IMR-90 (cell line): Measurements from ENCODE around the gene FUS.

ENCODE experiments used
- CHD1 ChIP-seq: IDR thresholded peaks from 2 replicates; pipeline ENCODE4 v1.6.1; 2012; ENCODE audit warnings: low read depth, low read length, improper control_type of control experiment
- CTCF ChIP-seq: conservative IDR thresholded peaks from 2 replicates; pipeline ENCODE4 v1.5.1; 2012; ENCODE audit warnings: mild to moderate bottlenecking, low read depth, low read length, improper control_type of control experiment
- MAZ ChIP-seq: IDR thresholded peaks from 2 replicates; pipeline ENCODE4 v1.6.1; 2012; ENCODE audit warnings: low read depth, mild to moderate bottlenecking, low read length, improper control_type of control experiment, moderate library complexity, borderline replicate concordance
- POLR2A ChIP-seq: IDR thresholded peaks from 2 replicates; pipeline ENCODE4 v1.6.1; 2012; ENCODE audit warnings: mild to moderate bottlenecking, low read depth, low read length
- RCOR1 ChIP-seq: IDR thresholded peaks from 2 replicates; pipeline ENCODE4 v1.6.1; 2012; ENCODE audit warnings: mild to moderate bottlenecking, low read length, improper control_type of control experiment; ENCODE audit not compliant: insufficient replicate concordance
- RFX5 ChIP-seq: IDR thresholded peaks from 2 replicates; pipeline ENCODE4 v1.8.0; 2012; ENCODE audit warnings: low read depth, mild to moderate bottlenecking, low read length, moderate library complexity
- SMC3 ChIP-seq: fragments of 150-350 bp; IDR thresholded peaks from 2 replicates; pipeline ENCODE4 v1.6.1; 2016; ENCODE audit warnings: low read depth, mild to moderate bottlenecking, antibody characterized with exemption, low read length, moderate library complexity
- USF2 ChIP-seq: fragments of 150-350 bp; IDR thresholded peaks from 2 replicates; pipeline ENCODE4 v1.6.1; 2017; ENCODE audit warnings: mild to moderate bottlenecking, antibody characterized with exemption, low read length, low read depth

GRCh38 chr16:31183432-31184428 is 3.8 kb downstream of the FUS start:
- TF ChIP-seq CTCF (no peak), RFX5 (no peak), RCOR1 (no peak), MAZ (no peak), CHD1 (no peak), USF2 (no peak), POLR2A (no peak), SMC3 (no peak)
